T1000 (cell line): ENCODE data around the gene CSF2RB.

Experiments
- DNase-seq: peaks from one replicate; lab custom pipeline; 2025; ENCODE audit warnings: mixed read lengths; lab: John Stamatoyannopoulos, UW

Gene CSF2RB

DNA sequence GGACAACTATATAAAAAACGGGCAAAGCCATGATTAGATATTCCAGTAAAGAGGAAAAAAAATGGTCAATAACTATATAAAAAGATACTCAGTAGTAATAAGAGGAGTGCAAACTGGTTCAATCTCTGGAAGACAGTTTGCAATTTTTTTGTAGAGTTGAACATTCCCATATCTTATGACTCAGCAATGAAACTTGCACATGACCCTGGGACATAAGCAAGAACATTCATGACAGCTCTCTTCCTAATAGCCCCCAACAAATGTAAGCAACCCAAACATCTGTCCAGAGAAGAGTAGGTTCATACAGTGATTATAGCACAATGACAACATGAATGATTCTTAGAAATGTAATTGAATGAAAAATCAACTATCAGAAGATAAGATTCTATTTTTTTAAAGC is 21.8 kb upstream of the CSF2RB start:
- DNase-seq = no peak

DNA sequence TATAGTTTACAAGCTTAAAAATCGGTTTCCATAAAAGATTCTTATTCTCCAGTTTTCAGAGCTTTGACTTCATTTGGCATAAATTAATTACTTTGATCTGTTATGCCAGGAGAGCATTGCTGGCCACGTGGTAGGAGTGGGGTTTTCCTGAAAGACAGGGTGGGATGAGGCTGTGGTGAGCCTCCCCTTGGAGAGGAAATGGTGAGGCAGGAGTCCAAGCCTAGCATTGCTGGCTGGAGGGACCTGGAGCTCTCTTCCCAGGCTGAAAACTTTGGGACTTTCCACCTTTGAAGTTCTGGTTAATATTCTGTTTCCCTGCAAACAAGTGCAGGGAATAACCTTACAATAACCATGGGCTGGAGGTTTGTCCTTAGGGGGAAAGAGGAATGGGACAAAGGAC is 21.1 kb upstream of the CSF2RB start:
- no peak for DNase-seq

DNA sequence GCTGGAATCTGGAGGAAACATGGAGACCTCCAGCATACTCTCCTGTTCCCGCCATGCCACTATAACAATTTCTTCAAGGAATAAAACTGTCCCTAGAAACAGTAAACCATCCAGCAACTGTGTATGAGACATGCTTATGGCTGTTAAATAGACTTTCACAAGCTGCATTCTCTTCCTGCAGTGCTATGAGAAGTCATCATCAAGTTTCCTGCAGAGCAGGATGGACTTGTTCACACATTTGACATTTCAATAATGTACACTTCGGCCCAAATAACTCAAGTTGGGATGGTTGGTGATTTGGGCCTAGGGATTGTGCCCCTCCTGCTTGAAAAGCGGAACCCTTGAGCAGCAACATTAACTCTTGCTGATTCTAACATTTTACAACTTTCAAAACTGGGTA is 20.2 kb upstream of the CSF2RB start:
- no peak for DNase-seq

DNA sequence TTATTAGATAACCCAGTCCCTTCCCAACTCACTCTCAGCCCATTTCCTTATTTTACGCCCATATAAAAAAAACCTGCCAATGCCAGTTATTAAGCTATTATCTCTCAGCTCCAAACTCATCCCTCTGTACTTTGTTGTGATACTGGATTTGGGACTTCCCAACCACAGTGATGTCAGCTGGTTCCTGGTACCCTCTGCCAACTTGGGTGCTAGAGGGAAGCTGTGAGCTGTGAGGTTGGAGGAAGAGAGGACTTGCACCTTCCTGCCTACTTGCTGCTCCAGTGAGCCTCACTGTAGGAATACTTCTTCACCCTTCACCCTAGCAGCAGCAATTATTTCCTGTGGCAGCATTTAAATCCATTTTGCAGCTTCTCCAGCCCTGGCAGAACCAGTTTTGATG is 19.2 kb upstream of the CSF2RB start:
- DNase-seq = no peak

DNA sequence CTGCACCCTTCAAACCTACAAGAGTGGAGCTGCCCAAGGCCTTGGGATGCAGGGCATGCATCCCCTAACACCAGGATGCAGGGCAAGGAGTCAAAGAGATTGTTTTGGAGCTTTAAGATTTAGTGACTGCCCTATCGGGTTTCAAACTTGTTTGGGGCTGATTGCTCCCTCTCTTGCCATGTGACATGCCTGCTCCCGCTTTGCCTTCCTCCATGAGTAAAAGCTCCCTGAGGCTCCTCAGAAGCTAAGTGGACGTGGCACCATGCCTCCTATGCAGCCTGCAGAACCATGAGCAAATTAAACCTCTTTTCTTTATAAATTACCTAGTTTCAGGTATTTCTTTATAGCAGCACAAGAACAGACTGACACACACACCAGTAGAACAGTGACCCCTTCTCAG is 15.8 kb upstream of the CSF2RB start:
- no peak for DNase-seq

DNA sequence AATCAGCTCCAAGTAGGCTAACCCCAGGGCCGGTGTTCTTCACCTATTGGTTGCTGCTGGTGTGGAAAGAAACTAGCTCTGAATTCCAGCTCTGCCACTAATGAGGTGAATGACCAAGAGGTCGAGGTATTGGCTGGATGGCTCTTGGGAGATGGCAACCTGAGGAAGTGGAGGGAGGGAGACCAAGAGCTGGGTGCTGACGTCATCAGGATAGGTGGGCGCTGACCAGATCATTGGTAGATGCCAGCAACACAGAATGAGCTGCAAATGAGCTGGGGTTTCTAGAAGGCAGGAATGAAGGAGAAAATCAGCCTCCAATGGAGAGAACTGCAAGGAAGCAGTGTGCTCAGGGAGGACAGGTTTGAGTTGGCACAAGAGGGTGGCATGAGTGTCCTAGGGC is 14.7 kb upstream of the CSF2RB start:
- no peak for DNase-seq

DNA sequence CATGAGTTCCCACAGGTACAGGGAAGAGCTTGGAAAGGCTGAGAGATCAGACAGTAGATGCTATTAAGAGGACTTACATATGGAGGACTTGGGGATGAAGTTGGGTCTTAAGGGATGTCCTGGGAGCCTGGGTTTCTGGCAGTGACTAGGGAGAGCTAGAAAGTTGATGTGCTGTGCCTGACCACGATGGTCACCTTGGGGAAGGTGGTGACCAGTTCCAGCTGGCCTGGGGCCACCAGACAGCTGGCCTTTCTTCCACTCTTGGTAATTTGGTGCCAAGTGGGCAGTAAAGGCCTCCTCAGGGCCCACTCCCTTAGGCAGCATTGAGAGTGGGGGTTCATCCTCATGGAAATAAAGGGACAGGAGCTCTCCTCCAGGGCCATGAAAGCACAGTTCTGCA is 13.9 kb upstream of the CSF2RB start:
- DNase-seq = no peak

DNA sequence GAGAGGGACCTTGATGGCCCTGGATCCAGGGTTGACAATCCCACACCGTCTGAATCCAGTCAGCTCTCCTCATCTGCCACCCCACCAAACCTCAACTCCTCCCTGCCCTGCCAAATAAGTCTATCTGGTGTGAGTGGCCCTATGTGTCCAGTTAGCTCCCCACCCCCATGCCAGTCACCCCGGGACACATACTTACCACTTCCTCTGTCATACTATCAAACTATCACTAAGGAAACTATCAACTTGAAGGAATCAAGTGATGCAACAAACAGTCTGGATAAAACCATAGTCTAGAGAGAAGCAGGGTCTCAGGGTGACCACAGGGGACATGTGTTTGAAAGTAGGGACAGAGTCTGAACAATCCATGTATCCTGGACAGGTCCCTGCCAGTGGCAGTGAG is 13.2 kb upstream of the CSF2RB start:
- no peak for DNase-seq

DNA sequence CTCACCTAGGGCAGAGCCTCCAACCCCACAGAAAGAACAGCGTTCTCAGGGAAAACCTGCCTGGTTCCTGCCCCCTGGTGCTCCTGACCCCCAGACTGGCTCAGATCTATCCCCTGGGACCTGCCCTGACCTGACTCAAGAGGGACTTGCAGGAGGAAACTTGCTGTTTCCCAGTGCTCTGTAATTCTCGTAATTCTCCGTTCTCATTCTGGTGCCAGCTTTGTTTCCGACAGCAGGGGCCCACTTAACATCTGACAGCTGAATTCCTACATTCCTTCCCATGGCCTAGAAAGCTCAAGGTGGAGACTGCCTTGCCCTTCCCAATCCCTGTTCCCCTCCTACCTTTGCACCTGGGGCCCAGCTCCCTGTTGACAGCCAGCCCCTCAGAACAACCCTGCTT is 12.5 kb upstream of the CSF2RB start:
- DNase-seq = no peak

DNA sequence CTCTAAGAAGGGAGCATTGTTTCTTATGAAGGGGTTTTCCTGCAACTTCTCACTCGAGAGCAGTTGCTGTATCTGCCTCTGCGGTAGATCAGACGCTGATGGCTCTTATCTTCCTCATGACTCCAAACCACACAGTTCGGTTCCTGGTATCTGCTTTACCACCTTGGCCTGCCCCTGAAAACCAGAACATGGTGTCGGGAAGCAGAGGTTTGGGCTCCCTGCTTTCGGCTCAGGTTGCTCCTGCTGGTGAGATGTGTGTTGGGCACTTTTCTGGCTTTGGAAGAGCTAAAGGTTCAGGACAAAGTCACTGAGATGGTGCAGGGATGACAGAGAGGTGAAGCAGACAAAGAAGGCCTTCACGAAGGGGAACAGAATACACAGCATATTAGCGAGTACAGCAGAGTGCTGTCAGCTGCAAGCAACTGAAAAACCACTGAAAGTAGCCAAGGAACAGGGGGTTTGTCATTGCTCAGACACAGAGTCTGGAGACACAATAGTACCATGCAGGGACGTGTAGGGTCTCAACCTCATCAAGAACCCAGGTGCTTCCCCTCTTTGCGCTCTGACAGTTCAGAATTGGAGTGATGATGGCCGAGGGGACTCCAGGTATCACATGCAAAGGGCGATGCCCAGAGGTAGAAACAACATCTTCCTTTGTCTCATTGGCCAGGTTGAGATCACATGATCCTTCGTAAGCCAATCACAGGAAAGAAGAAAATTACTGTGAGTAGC is 11.9 kb upstream of the CSF2RB start:
- no peak for DNase-seq

DNA sequence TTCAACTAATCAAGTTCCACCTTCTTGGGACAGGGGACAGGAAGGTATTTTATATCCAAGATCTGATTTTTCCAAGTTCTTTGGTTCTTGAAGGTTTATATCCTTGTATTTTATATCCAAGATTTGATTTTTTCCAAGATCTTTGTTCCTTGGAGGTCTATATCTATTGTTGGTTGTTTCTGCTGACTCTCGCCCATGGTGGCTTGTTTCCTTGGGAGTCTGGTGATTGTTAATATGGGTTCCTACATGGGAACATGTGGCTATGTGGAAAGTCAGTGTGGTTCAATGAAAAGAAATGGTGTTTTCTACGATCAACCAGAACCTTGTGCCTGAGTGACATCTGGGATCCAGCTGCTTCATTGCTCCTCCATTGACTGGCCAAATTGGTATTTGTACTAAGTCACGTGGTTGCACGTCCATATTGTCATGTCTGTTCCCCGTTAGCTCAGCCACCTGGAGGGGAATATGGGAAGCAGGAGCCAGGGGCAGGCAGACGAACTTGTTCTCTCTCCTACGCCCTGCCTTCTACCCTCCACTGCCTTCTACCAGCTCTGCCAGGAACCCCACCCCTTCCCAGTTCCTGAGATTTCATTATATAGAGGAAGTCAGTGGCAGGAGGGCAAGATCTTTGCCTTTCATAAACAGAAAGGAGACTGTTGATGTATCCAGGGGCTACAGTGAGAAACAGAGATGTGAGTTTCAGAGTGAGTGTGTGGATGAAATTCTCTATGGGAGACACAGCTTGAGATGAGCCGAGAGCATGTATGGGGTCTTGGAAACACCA is 11.1 kb upstream of the CSF2RB start:
- DNase-seq = no peak

DNA sequence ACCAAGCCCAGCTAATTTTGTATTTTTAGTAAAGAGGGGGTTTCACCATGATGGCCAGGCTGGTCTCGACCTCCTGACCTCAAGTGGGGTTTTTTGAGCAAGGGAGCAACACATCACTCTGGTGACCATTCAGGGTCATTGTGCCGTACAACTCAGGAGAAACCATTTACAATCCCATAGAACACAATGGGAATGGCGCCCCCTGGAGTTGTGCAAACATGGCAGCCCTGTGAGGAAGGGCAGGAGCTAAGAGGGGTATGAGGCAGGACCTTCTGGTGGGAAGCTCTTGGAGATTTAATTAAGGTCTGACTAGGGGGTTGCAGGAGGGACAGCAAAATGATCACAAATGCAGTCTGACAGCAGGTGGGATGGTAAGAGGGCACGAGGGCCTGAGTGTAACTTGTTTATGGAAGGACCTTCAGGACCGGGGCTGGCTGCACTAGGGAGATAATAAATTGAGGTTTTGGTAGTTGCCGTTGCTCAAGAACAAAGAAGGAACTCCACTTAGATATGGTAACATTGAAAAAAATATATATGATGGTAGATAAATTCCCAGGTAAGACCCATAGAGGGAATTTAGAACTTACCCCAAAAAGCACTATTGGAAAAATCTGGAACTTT is 9.1 kb upstream of the CSF2RB start:
- DNase-seq = no peak

DNA sequence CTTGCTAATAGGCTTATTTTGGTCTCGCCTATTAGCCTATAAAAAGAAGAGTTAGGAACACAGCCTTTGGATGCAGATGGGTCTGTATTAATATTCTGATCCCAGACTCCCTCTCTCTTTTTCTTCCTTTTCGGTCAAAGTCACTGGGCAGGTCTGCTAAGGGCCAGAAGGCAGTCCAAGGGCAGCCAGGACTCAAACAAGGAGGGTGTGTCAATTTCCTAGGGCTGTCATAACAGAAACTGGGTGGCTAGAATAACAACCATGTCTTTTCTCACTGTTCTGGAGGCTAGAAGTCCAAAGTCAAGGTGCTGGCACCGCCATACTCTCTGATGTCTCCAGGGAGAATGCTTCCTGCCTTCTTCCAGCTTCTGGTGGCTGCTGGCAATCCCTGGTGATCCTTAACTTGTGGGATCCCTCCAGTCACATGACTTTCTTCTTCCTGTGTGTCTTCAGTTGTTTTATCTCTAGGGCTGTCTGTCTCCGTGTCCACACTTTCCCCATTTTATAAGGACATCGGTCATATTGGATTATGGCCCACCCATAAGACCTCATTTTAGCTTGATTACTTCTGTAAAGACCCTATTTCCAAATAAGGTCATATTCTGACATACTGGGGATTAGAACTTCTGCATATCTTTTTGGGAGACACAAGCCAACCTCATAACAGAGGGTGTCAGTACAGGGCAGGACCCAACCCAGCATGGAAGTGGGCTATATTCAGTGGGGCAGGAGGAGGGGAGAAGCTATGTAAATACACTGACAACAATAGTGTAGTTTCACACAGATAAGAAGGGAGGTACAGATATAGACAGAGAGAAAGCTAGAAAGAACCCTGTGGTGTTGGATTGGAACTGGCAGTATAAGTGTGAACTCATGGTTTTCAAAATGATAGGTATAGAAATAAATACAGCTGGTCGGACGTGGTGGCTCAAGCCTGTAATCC is 5.9 kb upstream of the CSF2RB start:
- DNase-seq = no peak

DNA sequence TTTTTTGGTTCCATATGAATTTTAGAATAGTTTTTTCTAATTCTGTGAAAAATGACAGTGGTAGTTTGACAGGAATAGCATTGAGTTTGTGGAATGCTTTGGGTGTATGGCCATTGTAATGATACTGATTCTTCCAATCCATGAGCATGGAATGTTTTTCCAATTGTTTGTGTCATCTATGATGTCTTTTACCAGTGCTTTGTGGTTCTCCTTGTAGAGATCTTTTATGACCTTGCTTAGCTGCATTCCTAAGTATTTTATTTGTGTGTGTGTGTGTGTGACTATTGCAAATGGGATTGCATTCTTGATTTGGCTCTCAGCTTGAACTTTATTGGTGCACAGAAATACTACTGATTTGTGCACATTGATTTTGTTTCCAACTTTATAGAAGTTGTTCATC is 3.0 kb upstream of the CSF2RB start:
- no peak for DNase-seq

DNA sequence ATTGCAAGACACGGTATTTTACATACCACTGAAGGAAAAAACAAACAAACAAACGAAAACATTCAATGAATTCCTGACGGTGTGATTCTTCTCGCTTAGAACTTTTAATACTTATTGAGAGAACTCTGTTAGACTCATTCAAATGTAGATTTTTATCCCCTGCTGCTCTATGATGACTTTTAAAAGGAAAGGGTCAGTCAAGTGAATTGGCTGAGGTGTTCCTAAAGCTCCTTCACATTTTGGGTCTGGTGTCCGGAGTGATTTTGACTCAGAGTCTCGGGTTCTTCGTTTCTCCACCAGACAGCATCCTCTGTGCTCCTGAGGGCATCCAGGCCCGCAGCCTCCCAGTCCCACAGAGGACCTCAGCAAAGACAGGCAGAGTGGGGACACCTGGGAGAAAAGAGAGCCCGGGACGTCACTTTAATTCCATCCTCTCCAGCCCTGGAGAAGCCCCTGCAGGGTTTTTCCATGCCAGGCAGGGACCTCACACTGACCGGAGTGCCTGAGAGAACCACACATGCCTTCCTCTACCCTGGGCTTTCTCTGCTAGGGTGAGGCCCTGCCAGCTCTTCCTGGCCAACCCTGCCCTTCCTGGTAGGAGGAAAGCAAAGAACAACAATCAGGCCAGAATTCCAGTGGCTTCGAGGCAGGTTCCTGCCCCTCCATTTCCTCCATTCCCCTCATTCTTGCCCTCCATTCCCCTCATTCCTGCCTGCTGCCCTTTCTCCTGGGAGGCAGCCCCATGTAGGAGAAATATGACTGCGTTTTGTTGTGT is 1.4 kb upstream of the CSF2RB start:
- no peak for DNase-seq

DNA sequence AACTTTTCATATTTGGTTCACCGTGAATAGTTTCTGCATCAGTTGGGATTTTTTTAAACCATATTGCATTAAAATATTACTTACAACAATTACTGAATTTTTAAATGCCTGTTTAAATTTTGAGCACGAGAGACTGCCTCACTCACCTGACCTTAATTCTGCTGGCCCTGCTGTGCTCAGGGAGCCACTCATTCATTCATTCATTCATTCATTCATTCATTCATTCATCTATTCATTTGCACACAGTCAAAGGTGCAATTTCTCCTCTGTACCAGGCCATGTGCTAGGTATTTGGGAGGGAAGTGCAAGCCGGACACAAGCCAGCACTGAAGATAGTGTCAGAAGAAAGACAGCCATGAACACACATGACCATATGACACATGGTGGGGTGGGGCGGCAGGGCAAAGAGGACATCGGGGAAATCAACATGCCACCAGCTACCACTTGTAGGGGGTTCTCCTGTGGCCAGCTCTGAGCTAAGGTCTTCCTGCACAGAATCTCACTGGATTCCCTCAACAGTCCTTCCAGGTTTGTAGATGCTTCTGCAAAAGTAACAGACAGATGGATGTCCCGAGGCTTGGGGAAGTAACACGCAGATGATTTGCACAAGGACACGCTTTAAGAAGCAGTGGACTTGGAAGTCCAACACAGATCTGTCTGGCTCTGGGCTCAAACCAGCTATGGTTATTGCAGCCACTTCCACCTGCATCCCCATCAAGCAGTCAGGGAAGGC is 568 bp upstream of the CSF2RB start:
- no peak for DNase-seq

DNA sequence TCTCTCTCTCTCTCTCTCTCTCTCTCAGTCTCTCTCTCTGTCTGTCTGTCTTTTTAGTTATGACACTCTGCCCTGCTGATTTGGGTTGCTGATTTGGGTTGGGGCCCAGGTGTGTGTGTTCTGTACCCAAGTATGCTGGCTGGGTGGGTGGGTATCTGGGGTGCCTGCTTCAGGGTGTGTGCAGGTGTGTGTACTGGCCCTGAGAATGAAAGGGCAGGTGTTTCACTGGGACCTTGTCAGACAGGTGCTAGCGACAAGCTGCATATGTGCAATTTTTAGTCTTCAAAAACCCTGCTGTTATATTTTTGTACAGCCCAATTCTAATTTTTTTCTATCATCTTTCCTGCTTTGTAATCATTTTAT is 943 bp downstream of the CSF2RB start:
- no peak for DNase-seq

DNA sequence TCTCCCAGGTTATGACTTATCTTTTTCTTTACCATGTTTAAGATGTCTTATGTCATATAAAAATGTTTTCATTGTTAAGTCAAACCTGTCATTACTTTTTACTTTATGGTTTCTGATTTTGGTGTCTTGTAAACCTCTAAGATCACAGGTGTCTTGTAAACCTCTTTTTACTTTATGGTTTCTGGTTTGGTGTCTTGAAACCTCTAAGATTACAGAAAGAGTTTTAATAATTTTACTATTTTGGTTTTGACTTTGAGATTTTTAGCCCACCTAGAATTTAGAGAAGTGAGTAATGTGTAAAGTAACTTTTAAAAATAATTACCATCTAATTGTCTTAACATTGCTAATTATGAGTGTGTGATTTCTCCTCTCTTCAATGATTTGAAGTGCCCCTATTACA is 2.6 kb downstream of the CSF2RB start:
- DNase-seq = no peak

DNA sequence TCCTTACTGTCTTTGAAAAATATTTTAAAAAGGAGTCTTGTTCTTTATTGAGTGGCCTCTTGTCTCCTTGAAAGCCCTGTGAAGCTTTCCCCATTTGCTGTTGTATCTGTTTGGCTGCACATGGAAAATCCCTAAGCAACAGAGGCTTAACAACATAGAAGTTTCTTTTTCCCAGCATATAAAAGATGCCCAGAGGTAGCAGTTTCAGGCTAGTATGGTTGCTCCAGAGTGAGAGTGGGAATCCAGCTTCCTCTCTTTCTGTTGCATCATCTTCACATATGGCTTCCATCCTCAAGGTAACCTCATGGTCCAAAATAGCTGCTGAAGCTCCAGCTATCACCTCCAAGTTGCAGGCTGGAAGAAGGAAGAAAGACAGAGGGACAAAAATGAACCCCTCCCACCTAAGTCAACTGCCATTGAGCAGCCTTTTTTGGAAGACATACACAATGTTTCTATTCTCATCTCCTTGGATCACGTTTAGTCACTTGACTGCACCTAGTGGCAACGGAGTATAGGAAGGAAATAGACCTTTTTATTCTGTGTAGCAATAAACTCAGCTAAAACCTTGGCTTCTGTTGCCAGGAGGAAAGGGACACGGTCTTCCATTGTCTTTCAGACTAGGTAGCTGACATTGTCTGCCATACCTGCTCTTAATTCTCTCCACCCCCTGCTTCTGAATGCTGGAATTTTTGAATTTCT is 5.3 kb downstream of the CSF2RB start:
- no peak for DNase-seq
